GM18517 (cell line): Measurements from ENCODE around the gene PPFIA1.

ENCODE experiments used
- ATAC-seq: cut with Tn5 transposase; IDR thresholded peaks from one replicate; pipeline ENCODE4 v1.9.1; 2021; ENCODE audit warnings: mild to moderate bottlenecking, moderate library complexity; ENCODE audit not compliant: unreplicated experiment

Gene PPFIA1

DNA sequence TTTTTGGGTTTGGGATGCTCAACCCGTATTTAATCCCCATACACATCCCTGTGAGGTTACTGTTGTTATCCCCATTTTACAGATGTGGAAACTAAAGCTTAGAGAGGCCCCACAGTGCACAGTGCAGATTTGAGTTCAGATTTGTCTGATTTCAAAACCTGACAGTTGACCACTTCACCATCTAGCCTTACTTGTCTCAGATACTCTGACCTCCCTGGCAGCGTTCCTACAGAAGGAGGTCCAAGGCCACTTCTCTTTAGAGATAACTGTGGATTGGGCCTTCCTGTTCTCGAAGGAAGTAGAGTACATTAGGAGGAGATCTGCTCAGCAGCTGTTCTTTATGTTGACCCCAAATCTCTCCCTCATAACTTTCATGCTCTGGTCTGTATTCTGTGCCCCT, 81.2 kb downstream of the PPFIA1 start:
- ATAC-seq: no peak

DNA sequence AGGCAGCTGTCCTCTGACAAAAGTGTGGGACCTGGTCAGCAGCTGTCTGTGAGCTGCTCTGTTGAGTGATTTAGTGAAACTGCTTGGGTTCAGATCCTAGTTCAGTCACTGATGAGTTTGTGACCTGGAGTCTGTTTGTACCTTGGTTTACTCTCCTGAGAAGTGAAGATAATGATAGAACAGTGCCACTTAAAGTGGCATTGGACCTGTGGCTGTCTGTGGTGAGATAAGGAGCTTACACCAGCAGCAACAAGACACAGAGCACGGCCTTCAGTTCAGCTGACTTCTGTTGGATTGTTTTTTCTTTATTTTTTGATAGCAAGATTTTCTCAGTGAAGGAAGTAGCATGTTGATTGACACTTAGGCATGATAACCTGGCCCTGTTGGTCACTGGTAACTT, 81.6 kb downstream of the PPFIA1 start:
- no peak for ATAC-seq

DNA sequence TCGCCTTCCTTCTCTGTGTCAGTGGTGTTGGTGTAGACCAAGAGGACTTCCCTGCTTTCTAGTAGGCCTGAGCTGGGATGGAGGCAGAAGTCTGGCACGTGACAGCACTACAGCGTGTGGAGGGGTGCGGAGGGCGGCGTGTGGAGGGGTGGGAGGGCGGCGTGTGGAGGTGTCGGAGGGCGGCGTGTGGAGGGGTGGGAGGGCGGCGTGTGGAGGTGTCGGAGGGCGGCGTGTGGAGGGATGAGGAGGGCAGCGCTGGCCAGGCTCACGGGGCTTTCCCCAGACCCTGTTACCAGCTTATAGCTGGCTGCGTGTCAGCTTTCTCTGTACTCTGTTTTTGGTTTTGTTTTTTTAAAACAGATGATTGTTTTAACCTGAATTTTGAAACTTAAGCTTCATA, 82.1 kb downstream of the PPFIA1 start:
- ATAC-seq: no peak

DNA sequence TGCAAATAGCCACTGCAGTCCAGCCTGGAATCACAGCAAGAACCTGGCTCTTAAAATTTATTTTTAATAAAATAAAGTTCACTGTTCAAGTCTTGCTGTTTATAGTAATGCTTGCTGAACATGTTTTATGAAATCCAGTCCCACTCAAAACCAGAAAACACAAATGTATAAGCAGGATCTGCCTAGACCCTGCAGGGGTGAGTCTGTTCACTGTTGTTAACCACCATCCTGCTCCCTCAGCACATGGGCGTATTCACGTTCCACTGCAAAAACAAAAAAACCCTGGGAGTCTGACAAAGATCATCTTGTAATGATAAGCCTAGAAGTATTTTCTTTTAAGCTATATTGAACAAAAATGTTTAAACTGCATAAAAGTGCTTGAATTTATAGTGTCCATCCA, 82.8 kb downstream of the PPFIA1 start:
- no peak for ATAC-seq

DNA sequence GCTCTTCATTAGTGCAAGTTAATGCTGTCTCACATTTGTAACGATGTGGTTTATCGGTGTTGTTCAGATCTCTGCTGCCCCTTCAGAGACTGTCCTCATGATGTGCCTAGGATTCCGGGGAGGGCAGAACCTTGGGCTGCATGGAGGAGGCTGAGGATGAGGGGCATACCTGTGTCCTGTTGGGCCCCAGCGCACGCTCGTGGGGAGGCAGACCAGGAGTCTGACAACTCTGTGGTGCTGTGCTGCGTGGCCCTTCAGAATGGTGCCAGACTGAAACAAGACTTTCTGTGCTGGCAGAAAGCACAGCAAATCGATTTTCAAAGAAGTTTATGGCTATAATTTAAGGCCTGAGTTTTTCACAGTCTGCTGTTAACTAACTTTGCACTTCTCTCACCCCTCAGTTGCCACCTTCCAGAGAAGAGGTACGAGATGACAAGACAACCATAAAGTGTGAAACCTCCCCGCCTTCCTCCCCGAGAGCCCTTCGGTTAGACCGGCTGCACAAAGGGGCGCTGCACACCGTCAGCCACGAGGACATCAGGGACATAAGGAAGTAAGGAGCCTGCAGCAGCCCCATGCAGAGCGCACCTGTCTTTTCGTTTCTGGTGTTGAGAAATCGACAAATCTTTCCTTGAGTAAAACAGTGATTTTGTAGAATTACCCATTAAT, 83.5 kb downstream of the PPFIA1 start:
- ATAC-seq: no peak

DNA sequence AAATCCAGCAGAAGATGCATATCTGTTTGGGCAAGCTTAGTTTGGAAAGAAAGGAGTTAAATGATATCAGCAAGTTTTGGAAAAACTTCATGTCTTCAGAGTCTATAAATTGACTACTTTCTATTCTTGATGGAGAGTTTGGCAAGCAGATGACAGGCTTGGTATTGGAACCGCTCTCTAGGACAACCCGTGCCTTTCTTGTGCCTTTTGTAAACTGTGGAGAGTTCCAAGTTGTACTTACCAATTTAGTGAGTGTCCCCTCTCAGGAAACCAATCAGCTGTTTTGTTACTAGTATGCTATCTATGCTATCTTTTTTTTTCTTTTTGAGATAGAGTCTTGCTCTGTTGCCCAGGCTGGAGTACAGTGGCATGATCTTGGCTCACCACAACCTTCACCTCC, 84.1 kb downstream of the PPFIA1 start:
- no peak for ATAC-seq

DNA sequence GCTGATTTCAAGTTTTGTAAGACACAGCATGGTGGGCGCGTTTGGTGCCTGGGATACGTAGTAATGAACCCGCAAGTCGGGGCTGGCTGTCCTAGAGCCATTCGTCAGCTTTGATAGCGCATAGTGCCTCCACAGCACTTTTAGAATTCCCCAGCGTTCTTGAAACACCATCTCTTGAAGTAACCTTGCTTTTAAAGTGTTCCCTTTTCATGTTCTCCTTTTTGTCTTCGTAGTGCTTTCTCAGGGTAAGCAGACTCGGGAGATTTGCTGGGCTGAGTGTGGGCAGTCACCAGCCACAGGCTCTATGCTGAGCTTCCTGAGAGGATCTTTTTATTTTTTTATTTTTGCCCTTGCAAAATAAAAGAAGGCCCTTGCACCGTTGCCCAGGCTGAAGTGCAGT, 88.3 kb downstream of the PPFIA1 start:
- no peak for ATAC-seq

DNA sequence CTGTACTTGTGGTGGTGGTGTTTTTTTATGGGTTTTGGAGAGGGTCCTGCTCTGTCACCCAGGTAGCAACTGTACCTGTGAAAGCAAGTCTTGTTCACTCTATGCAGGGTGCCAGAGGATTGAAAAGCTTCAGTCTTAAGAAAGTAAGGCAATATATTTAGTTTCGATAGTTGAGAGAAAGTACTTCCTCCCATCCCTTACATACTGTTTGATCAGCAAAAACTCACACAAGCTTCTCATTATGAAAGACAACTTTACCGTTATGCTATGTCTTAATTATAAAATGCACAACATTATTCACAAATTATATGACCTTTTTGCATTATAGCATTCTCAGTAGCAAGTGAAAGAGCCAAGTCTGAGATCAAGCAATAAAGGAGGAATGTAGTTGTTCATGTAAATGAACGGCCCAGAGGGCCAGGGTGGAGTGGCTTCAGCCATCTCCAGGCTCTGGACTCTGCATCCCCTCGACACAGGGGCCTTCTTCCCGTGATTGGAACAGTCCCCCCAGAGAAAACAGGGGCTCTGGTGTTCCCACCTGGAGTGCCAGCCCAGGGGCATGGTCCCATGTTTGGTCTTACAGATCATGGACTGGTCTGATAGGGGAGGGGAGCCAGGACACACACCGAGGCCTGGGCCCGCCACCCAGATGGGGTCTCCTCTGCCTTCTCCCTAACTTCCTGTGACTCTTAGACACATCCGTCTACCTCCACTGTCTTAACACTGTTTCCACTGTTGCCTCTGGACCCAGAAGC, 89.1 kb downstream of the PPFIA1 start:
- no peak for ATAC-seq

DNA sequence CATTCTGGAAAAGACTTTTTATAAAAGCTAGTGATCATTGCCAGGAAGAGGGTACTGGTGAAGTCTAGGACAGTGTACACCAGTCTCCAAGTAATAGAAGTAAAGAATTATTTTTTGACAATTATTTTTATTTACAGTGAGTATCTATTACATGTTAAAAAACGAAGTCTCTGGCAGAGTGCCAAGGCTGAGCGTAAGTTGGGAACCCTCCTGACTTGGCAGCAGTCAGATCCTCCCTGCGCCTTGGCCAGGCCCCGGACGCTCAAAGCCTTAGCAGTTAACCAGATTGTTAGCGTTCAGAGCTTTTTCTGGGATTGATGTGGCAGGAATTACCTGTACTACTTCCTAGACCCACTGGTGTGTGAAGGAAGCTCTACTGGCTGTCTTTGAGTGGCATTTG, 89.7 kb downstream of the PPFIA1 start:
- no peak for ATAC-seq

DNA sequence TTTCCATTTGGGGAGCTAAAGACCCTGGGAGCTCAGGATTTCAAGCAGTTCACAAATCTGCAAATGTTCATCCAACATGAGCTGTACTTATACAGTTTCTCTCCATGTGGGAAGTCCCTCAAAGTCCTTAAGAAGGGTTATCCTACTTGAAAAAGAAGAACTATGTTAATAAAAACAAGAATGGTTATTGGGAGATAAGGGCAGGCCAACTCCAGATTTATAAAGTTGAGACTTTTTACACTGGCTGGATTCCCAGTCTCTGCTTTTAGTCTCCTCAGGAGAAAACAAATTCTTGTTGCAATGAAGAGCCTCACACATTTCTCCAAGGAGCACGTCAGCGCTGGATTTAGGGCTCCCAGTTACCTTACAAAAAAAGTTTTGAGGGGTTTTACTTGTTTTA, 93.7 kb downstream of the PPFIA1 start:
- ATAC-seq: no peak

DNA sequence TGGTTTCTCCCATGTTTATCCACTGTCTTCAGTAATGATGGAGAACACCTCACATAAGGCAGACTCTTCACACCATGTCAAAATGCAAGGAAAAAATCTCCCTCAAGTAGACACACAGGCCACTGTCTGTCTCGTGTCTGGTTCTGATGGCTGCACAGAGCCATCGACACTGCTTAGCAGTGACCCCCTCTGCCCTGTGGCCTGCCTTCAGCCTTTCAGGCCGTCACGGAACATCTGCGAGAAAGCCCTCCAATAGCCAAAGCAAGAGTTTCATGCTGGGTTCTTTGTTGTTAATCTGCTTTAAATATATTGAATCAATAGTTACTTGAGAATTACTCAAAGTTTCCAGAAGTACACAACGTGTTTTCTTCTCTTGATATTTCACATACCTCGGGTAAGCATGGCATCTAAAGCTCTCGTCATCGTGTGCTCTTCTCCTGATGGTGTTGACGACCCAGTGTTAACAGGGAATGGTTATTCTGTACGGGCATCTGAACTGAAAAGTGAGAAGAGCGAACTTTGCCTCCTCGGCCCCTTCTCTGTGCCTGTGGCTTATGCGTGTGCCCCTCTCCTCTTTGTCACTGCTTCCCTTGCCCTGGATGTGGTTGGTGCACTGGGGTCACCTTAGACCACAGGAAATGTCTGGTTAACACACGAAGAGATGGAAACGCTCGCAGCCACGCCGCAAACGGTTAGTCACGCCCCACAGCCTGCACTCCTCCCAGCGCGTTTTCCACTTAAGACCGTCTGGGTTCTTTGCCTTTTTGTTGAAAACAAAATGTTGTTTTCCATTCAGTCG, 94.5 kb downstream of the PPFIA1 start:
- no peak for ATAC-seq

DNA sequence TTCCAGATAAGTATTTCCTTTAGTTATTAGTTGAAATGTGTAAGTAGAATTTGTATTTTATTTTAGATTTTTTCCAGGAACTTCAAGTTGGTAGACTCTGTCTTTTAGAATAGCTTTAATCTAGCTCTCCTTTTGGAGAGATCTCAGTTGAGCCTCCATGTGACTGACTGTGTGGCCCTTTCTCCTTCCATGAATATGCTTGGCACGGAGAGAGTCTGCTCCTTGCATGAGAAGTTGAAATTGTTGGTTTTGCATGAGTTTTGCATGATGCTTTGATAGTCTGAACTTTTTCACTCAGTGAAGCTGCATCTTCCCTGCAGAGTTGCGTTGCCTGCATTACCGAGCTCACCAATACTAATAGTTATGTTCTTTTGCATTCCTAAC, 95.0 kb downstream of the PPFIA1 start:
- no peak for ATAC-seq

DNA sequence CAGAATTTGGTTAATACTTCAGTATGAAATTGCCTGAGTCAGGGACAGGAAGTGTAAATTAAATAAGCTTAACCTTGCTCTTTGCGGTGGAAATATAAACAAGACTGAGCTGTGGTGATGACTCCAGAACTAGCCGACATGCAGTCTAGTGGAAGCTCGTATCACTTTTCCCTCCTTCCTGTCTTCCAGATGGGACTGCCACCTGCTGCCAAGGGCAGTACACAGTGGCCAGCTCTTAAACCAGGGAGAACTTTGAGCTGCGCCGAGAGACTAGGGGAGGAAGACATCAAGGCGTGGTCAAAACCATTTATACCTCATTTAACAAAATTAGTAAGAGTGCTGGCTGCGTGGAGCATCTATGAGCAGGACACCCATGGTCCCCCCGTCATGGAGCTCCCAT, 96.6 kb downstream of the PPFIA1 start:
- no peak for ATAC-seq

DNA sequence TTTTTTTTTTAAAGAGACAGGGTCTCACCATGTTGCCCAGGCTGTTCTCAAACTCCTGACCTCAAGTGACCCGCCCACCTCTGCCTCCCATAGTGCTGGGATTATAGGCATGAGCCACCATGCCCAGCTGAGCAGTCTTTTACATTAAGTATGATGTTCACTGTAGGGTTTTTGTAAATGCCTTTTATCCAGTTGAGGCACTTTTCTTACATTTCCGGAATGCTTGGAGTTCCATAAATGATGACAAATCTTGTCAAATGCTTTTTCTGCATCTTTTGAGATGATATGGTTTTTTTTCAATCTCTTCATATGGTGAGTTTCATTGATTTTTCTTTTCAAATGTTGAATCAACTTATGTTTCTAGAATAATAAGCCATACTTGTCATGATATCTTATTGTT, 98.5 kb downstream of the PPFIA1 start:
- ATAC-seq: no peak

DNA sequence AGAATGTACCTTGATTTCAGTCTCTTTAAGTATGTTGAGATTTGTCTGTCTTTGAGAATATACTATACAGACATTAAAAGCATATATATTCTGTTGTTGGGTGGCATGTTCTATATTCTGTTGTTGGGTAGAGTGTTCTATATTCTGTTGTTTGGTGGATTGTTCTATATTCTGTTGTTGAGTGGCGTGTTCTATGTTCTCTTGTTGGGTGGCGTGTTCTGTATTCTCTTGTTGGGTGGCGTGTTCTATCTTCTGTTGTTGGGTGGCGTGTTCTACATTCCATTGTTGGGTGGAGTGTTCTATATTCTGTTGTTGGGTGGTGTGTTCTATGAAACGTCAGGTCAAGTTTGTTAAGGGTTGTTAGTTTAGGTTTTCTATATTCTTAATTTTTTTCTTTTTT, 100.8 kb downstream of the PPFIA1 start:
- no peak for ATAC-seq

DNA sequence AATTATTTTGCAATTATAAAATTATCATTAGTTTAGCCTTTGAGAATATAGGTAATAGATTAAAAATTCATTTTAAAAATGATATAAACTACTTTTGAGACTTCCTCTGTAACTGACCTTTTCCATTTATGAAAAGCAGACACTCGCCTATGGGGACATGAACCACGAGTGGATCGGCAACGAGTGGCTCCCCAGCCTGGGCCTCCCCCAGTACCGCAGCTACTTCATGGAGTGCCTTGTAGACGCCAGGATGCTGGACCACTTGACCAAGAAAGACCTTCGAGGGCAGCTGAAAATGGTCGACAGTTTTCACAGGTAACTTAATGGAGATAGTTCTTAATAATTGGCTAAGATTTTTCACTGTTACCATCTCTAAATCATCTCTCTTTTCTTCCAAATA, 101.6 kb downstream of the PPFIA1 start:
- no peak for ATAC-seq

DNA sequence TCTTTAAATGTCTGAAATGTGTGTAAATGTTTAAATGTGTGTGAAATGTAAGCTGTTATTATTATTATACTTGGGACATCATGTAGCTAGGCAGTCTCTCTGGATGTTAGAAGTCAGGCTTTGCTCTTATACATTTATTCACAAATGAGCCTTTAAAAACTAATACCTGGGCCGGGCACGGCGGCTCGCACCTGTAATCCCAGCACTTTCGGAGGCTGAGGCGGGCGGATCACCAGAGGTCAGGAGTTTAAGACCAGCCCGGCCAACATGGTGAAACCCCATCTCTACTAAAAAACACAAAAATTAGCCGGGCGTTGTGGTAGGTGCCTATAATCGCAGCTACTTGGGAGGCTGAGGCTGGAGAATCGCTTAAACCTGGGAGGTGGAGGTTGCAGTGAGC, 106.1 kb downstream of the PPFIA1 start:
- no peak for ATAC-seq

DNA sequence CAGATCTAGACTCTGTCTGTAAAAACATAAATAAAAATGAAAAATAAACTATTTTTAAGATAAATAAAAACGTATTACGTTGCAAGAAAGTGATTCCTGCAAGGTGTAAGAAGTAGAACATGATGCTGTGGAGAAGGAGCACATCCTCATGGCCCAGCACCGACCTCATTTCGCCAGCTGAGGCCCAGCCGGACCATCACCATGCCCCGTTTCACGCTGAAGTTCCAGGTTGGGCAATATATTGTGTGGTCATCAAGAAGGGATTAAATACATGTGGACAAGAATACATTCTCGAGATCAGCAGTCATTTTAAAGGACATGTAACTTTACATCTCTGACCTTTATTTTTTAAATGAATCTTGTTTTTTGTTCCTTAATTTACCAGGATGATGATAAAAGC, 107.2 kb downstream of the PPFIA1 start:
- no peak for ATAC-seq

DNA sequence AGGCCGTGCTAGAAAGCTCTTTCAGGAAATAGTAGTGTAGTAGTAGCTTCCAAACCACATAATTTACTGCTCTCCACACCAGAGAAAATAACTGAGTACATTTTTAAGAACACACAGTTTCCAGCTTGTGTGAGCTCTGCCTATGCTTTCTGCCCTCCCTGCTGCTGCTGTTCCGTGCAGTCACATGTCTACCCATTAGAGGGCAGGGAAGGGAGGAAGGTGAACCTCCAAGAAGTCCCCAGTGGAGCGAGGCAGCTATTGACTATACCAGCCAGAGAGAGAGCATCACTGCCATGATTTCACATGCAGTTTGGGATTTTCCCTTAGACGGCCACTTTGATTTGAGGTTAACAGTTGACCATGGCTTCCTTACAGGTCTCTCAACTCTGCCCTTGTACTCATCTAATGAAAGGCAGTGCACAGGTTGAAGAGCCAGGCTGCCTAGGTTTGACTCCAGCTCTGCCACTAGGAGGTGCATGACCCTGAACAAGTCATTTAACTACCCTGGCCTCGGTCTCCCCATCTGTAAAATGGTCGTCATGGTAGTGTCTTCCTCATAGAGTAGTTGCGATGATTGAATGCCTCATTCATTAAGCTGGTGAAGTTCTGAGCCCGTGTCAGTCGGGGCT, 108.1 kb downstream of the PPFIA1 start:
- no peak for ATAC-seq

DNA sequence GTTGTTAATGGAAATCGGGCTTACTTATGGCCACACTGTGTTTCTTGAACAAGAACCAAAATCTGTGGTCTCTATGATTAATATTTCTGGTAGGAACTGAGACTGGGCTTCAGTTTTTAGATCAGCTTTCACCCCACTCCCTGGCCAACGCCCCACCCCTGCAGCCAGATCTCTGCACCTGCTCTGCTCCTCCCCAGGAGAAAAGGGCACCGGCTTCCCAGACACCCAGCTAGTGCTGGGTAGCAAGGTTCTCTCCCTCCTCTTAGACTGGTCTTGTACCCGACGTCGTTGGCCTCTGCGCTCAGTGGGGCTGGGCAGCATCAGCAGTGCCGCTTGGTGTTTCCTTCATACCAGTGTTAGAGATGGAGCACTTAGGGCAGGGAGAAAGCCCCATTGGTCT, 110.9 kb downstream of the PPFIA1 start:
- no peak for ATAC-seq
